MM.1S (cell line): ENCODE results near the gene CCND2.

Source experiments
- DNase-seq: peaks from one replicate; pipeline ENCODE4 v3.0.0-alpha.2; 2015
- H2AFZ ChIP-seq: fragments of 300-600 bp; sonication (generic); 2 replicates; pipeline ENCODE4 v1.6.0; 2016; ENCODE audit warnings: antibody characterized with exemption, low read length
- H3F3A ChIP-seq: fragments of 300-600 bp; sonication (generic); 2 replicates; pipeline ENCODE4 v1.6.1; 2016; ENCODE audit warnings: mild to moderate bottlenecking, antibody characterized with exemption, low read length, moderate library complexity, mixed read lengths; ENCODE audit not compliant: insufficient read depth
- H3K27ac ChIP-seq: fragments of 300-600 bp; sonication (generic); 2 replicates; pipeline ENCODE4 v1.5.1; 2016; ENCODE audit warnings: mild to moderate bottlenecking, low read length
- H3K27me3 ChIP-seq: fragments of 300-600 bp; sonication (generic); replicated peaks from 2 replicates; pipeline ENCODE4 v1.6.0; 2016; ENCODE audit warnings: low read length; ENCODE audit not compliant: insufficient read depth
- H3K36me3 ChIP-seq: fragments of 300-600 bp; sonication (generic); replicated peaks from 2 replicates; pipeline ENCODE4 v1.6.1; 2016; ENCODE audit warnings: mild to moderate bottlenecking, low read length, mixed read lengths; ENCODE audit not compliant: insufficient read depth
- H3K4me1 ChIP-seq: fragments of 300-600 bp; sonication (generic); 2 replicates; pipeline ENCODE4 v1.6.1; 2016; ENCODE audit warnings: low read length, mixed read lengths
- H3K4me2 ChIP-seq: fragments of 300-600 bp; sonication (generic); 2 replicates; pipeline ENCODE4 v1.6.0; 2016; ENCODE audit warnings: low read depth, low read length
- H3K4me3 ChIP-seq: fragments of 300-600 bp; sonication (generic); 2 replicates; pipeline ENCODE4 v1.5.1; 2016; ENCODE audit warnings: low read length, mixed read lengths
- H3K79me2 ChIP-seq: fragments of 300-600 bp; sonication (generic); 2 replicates; pipeline ENCODE4 v1.6.1; 2016; ENCODE audit warnings: mixed run types, low read length, mixed read lengths
- H3K9ac ChIP-seq: fragments of 300-600 bp; sonication (generic); 2 replicates; pipeline ENCODE4 v1.6.1; 2016; ENCODE audit warnings: low read length, mixed read lengths
- H3K9me2 ChIP-seq: fragments of 300-600 bp; sonication (generic); replicated peaks from 2 replicates; pipeline ENCODE4 v1.6.1; 2016; ENCODE audit warnings: mild to moderate bottlenecking, low read length, mixed read lengths; ENCODE audit not compliant: insufficient read depth
- H3K9me3 ChIP-seq: fragments of 300-600 bp; sonication (generic); replicated peaks from 2 replicates; pipeline ENCODE4 v1.6.1; 2016; ENCODE audit warnings: mild to moderate bottlenecking, low read length, mixed read lengths; ENCODE audit not compliant: insufficient read depth
- H4K20me1 ChIP-seq: fragments of 300-600 bp; sonication (generic); 2 replicates; pipeline ENCODE4 v1.6.1; 2016; ENCODE audit warnings: mild to moderate bottlenecking, low read length, moderate library complexity, mixed read lengths; ENCODE audit not compliant: insufficient read depth
- EZH2 ChIP-seq: fragments of 300-600 bp; sonication (generic); optimal IDR thresholded peaks from 2 replicates; pipeline ENCODE3; 2017; ENCODE audit warnings: low read depth, mild to moderate bottlenecking, antibody characterized with exemption, low read length, mixed read lengths
- EZH2phosphoT487 ChIP-seq: fragments of 300-600 bp; sonication (generic); IDR thresholded peaks from 2 replicates; pipeline ENCODE4 v1.6.1; 2018; ENCODE audit warnings: antibody characterized with exemption, low read length
- TF ChIP-seq, protein P1 (sequence below): fragments of 300-600 bp; sonication (generic); IDR thresholded peaks from 2 replicates; pipeline ENCODE4 v1.5.1; 2016; ENCODE audit warnings: antibody characterized with exemption, low read length, mixed read lengths

Gene CCND2

DNA sequence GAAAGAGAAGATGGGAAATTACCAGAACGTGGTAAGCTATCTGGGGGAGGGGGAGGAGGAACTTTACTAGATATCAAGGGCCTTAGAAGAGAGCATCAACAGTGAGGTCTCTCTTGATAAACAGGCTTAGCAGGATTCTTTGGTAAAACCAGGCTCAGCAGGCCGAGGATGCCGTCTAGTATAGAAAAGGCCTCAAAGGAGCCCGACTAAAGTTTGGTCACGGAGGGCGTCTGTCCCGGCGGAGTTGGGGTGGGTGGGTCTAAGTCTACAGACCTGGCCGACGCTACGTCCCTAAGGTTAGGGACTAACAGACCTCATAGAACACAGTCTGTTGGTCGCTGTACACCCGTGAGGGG lies 46.9 kb downstream of the CCND2 start:
- Histone ChIP-seq H3K9me2 (no peaks in the 10 kb centered on the region), H4K20me1 (no peaks in the 10 kb centered on the region), H3K9me3 (no peaks in the 10 kb centered on the region), H3K4me1 (peaks cover 4% of the 10 kb centered on the region; the same call in 1 of the 2 replicates), H3K9ac (peak overlapping the region; percentile 37; the same call in 1 of the 2 replicates), H3K27me3 (no peaks in the 10 kb centered on the region), H3K27ac (peak overlapping the region; percentile 40; the same call in 1 of the 2 replicates), H3F3A (no peaks in the 10 kb centered on the region; the same call in 1 of the 2 replicates), H3K36me3 (no peaks in the 10 kb centered on the region), H2AFZ (peak overlapping the region; percentile 89), H3K4me3 (peak overlapping the region; percentile 75), H3K79me2 (peaks cover 3% of the 10 kb centered on the region; the same call in 1 of the 2 replicates), H3K4me2 (peak overlapping the region; percentile 83)
- DNase-seq = no peak
- TF ChIP-seq EZH2phosphoT487 = no peak
- TF ChIP-seq, protein P1, sequence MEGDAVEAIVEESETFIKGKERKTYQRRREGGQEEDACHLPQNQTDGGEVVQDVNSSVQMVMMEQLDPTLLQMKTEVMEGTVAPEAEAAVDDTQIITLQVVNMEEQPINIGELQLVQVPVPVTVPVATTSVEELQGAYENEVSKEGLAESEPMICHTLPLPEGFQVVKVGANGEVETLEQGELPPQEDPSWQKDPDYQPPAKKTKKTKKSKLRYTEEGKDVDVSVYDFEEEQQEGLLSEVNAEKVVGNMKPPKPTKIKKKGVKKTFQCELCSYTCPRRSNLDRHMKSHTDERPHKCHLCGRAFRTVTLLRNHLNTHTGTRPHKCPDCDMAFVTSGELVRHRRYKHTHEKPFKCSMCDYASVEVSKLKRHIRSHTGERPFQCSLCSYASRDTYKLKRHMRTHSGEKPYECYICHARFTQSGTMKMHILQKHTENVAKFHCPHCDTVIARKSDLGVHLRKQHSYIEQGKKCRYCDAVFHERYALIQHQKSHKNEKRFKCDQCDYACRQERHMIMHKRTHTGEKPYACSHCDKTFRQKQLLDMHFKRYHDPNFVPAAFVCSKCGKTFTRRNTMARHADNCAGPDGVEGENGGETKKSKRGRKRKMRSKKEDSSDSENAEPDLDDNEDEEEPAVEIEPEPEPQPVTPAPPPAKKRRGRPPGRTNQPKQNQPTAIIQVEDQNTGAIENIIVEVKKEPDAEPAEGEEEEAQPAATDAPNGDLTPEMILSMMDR = no peak
- TF ChIP-seq EZH2 = no peak

- peak; percentile 97 for DNase-seq
- H3K27ac ChIP-seq = peak within 1 kb of the TSS; percentile 45; the same call in 1 of the 2 replicates
Measured at GRCh38 chr12:4320853-4321701, 47.5 kb downstream of the CCND2 start, which contains the start of gene TIGAR. Gene TIGAR, plus strand, starts transcription at chr12:4321213. Its CDS starts 59 bp downstream, at chr12:4321272.

GRCh38 chr12:4322726-4323125 lies 49.2 kb downstream of the CCND2 start:
- no peak for TF ChIP-seq EZH2
- TF ChIP-seq, protein P1 = no peak
- no peak for TF ChIP-seq EZH2phosphoT487
- Histone ChIP-seq H3K79me2 (peaks cover 3% of the 10 kb centered on the region; the same call in 1 of the 2 replicates), H3K9ac (no peak overlapping the region), H3K27me3 (no peaks in the 10 kb centered on the region), H2AFZ (no peak overlapping the region), H3F3A (no peaks in the 10 kb centered on the region; the same call in 1 of the 2 replicates), H3K36me3 (no peaks in the 10 kb centered on the region), H3K4me1 (peaks cover 4% of the 10 kb centered on the region; the same call in 1 of the 2 replicates), H3K27ac (no peak overlapping the region), H3K4me3 (no peak overlapping the region), H3K9me3 (no peaks in the 10 kb centered on the region), H3K4me2 (no peak overlapping the region), H3K9me2 (no peaks in the 10 kb centered on the region), H4K20me1 (no peaks in the 10 kb centered on the region)
- no peak for DNase-seq

More at GRCh38 chr12:4320853-4321701, 47.5 kb downstream of the CCND2 start, which contains the start of gene TIGAR:
- H3K9me2 ChIP-seq = no peaks in the 10 kb centered on the region
- H3K9me3 ChIP-seq = no peaks in the 10 kb centered on the region
- H3K4me3 ChIP-seq = peak within 1 kb of the TSS; percentile 88
- TF ChIP-seq EZH2phosphoT487 (no peak), EZH2 (no peak)
- TF ChIP-seq, protein P1 = no peak
- H3K4me2 ChIP-seq = peak within 1 kb of the TSS; percentile 94
- peak within 1 kb of the TSS; percentile 96 for H2AFZ ChIP-seq
- peaks cover 3% of the 10 kb centered on the region; the same call in 1 of the 2 replicates for H3K79me2 ChIP-seq
- peaks cover 4% of the 10 kb centered on the region; the same call in 1 of the 2 replicates for H3K4me1 ChIP-seq
- no peaks in the 10 kb centered on the region for H3K27me3 ChIP-seq
- peak within 1 kb of the TSS; percentile 78 for H3K9ac ChIP-seq
- H4K20me1 ChIP-seq = no peaks in the 10 kb centered on the region
- H3K36me3 ChIP-seq = no peaks in the 10 kb centered on the region
- no peaks in the 10 kb centered on the region; the same call in 1 of the 2 replicates for H3F3A ChIP-seq
